ENCODE results near the gene GUCY1B1. TPM values are rescaled to one million over a fixed set of nuclear protein-coding genes. Genes with fewer than 3 reads are reported as not detected.

GUCY1B1 gene
- polyA plus RNA-seq, 3 donors, result 0.60 to 0.89 (median 0.72) TPM

DNA sequence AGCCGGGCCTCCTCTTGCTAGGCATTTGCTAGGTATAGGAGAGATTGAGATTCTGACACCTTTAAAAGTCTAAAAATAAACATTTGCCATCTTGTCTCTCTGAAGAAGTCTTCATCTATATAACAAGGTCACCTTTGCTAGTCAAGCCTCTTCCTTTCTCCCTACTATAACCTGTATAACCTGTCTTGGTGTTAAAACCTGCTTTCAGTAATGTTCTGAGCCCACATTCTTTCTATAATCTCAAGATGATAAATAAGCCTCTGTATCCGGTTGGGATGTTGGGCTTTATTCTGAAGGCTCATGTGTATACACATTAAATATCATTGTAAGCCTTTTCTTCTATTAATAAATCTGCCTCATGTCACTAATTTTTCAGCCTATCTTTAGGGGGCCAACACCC lies 97.1 kb downstream of the GUCY1B1 start:
- H3K9ac ChIP-seq (ENCODE audit: insufficient read depth, low read length, poor library complexity, severe bottlenecking), result no peak overlapping the region
- no peak overlapping the region for H3K4me3 ChIP-seq (replicated peaks in 1 of 3; ENCODE audit: low read depth in 2 of 3, low read length in 3 of 3)
- H2AFZ ChIP-seq (ENCODE audit: insufficient read depth, low read depth, low read length, poor library complexity, severe bottlenecking), result no peak overlapping the region
- H3K4me1 ChIP-seq (ENCODE audit: control insufficient read depth in 1 of 2, insufficient read depth in 2 of 2, low read length in 2 of 2), result no peaks in the 10 kb centered on the region
- Mint-ChIP-seq H3K9me3 (peaks cover 0 to 2% (median 0%) of the 10 kb centered on the region in 7 donors), H3K27ac (no peak overlapping the region), H3K36me3 (no peaks in the 10 kb centered on the region), H3K27me3 (ENCODE audit: low read depth in 3 of 3) (no peaks in the 10 kb centered on the region), H3K4me3 (no peak overlapping the region), H3K4me1 (peaks cover 4% of the 10 kb centered on the region)
- H3K36me3 ChIP-seq (replicated peaks in 1 of 2; ENCODE audit: control insufficient read depth in 1 of 2, insufficient read depth in 2 of 2, low read length in 2 of 2), result no peaks in the 10 kb centered on the region
- no peaks in the 10 kb centered on the region for H4K20me1 ChIP-seq (ENCODE audit: insufficient read depth, low read length)
- no peak overlapping the region for H3K27ac ChIP-seq (ENCODE audit: low read depth in 1 of 2, low read length in 2 of 2)
- TF ChIP-seq, protein P1, sequence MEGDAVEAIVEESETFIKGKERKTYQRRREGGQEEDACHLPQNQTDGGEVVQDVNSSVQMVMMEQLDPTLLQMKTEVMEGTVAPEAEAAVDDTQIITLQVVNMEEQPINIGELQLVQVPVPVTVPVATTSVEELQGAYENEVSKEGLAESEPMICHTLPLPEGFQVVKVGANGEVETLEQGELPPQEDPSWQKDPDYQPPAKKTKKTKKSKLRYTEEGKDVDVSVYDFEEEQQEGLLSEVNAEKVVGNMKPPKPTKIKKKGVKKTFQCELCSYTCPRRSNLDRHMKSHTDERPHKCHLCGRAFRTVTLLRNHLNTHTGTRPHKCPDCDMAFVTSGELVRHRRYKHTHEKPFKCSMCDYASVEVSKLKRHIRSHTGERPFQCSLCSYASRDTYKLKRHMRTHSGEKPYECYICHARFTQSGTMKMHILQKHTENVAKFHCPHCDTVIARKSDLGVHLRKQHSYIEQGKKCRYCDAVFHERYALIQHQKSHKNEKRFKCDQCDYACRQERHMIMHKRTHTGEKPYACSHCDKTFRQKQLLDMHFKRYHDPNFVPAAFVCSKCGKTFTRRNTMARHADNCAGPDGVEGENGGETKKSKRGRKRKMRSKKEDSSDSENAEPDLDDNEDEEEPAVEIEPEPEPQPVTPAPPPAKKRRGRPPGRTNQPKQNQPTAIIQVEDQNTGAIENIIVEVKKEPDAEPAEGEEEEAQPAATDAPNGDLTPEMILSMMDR (IDR thresholded peaks at IDR 0.05), result no peak
- no peak overlapping the region for H3K4me2 ChIP-seq (replicated peaks; ENCODE audit: extremely low read depth, low read length, poor library complexity, severe bottlenecking)
- H3K9me3 ChIP-seq (replicated peaks in 1 of 2; ENCODE audit: control insufficient read depth in 1 of 2, insufficient read depth in 1 of 2, low read length in 2 of 2), result no peaks in the 10 kb centered on the region
- DNase-seq, result no peak
- WGBS (ENCODE audit: insufficient coverage), result no CpG with 5 or more reads among the region's 2 CpGs
- no peaks in the 10 kb centered on the region for H3K79me2 ChIP-seq (ENCODE audit: insufficient read depth, low read length)
- intact Hi-C loops (cut with micrococcal nuclease), result no loop called here
- H3K27me3 ChIP-seq (ENCODE audit: control insufficient read depth in 2 of 2, insufficient read depth in 2 of 2, low read length in 2 of 2), result no peaks in the 10 kb centered on the region

Other genes starting within 250 kb of the GUCY1B1 start
- 1 to 10 TPM in 1 of 3 donors, under 1 TPM in 2; 0.88 to 1.2 (median 0.95) TPM for gene GUCY1A1, start 92.2 kb upstream of the GUCY1B1 start, polyA plus RNA-seq
- not detected for gene ASIC5, start 107.3 kb downstream of the GUCY1B1 start, polyA plus RNA-seq
- not detected for gene TDO2, start 144.7 kb downstream of the GUCY1B1 start, polyA plus RNA-seq
- 10 to 100 TPM; 18.6 to 49.1 (median 44.7) TPM for gene CTSO, start 194.8 kb downstream of the GUCY1B1 start, polyA plus RNA-seq

Data from CD14-positive monocyte (primary cell).